KBM-7 (cell line): ENCODE data around the gene CXCR6.

Experiments used
- DNase-seq: peaks from one replicate; pipeline ENCODE4 v3.0.0-alpha.2; 2015
- in situ Hi-C: fragments of 300-500 bp; cut with MboI; formaldehyde crosslinking; loops from 2 replicates; pipeline ENCODE4 v1.14.3; 2020; ENCODE audit warnings: low sequenced_read_pairs, low pct_unique_long_range_greater_than_20kb, mixed read lengths

The CXCR6 gene

DNA sequence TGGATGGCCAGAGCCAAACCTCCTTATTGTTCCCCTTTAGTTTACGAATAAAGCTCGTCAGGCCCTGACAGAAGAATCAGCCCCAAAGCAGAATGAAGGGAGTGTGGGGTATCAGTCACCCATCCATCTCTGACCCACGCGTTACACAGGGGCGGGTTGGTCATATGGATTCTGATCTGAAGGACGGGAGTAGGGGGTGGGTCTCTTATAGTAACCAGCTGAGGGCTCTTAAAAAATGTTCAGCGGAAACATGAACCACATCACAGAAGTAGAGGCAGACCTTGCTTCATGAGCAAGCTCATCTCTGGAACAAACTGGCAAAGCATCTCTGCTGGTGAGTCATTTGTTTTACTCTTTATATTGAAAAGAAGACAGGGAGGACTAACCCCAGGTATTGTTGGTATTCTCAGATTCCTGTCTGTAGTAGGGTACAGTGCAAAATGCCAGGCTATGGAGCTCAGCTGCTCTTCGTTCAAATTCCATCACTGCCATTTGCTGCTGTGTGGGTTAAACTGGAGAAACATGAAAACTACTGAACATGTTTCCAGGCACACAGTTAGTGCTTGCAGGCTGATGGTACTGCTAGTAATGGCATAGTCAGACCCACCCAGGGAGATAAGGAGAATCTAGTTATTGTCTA lies at the start of gene CXCR6:
Gene CXCR6 (plus strand): TSS at position 258 of the 640 bp plus-strand sequence. CDS start 3,018 bp downstream, outside the sequence.
- DNase-seq: no peak
- in situ Hi-C loops: loop anchor here (10.0 kb wide), 1 partner anchor 121 kb away; no protein-coding TSS in a partner anchor

DNA sequence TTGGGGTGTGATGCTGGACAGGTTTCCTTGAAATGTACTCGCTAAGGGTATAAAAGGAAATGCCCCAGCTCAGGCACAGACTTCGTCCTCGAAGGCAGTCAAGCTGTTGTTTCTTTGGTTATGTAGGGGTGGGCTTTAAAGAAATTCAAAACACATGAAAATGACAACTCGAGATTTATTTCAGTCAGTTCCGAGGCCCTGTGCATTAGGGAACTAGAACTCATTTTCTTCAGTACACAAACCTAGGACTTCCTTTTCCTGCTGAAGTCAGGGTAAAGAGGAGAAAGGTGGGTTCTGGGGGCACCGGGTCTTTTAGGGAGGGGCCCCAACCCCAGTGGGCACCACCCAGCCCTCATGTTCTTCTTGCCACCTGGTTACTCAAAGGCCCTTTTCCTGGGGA lies 49.2 kb upstream of the CXCR6 start:
- no peak for DNase-seq
- in situ Hi-C loops: no loop called here

DNA sequence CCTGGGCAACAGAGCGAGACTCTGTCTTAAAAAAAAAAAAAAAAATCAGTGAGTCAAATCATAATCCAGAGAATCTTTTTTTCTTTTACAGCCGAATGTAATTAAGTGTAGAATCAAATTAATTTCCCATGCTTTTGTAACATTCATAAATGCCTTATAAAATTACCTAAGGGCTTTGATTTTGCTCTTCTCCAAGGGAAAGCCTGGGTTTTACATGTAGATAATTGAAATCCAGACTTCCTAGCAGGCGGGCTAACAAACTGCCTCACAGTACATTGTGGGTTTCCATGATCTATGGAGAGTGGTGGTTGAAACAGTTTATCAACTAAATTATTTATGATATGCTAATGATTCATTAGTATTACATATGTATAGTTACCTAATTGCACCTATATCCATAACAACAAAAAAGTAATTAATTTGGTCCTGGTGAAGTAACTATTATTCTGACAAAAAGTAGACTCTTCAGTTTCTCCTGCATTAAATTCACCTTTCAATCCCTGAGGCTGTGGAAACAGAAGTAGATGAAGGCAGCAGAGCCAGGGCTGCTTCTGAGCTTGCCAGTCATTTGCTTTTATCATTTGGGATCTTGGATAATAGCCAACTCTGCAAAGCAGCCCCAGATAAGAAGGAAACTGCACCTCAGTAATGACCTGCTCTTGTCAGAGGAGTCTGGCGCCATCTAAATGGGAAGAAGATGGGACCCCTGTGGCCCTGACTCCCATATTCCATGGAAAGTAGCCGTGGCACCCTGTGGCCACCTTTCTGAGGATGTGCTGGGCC lies 47.4 kb upstream of the CXCR6 start:
- DNase-seq: no peak
- in situ Hi-C loops: no loop called here

DNA sequence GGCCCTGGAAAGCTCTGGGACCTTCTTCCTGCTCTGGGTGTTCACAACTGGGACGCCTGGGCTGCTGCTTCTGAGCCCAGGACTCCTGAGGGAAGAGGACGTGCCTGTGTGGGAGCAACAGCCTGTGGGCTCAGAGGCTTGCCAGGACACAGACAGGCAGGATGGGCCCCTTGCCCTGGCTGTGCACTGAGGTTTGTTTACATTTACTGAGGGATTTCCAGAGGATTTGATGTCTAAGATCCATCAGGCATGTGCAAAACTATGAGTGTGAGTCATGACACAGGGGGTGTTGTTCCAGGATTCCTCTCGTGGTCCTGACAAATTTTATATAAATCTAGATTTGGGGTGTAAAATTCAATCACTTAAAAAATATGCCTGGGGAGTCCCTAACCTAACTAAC lies 46.3 kb upstream of the CXCR6 start:
- in situ Hi-C loops: no loop called here
- DNase-seq: no peak

DNA sequence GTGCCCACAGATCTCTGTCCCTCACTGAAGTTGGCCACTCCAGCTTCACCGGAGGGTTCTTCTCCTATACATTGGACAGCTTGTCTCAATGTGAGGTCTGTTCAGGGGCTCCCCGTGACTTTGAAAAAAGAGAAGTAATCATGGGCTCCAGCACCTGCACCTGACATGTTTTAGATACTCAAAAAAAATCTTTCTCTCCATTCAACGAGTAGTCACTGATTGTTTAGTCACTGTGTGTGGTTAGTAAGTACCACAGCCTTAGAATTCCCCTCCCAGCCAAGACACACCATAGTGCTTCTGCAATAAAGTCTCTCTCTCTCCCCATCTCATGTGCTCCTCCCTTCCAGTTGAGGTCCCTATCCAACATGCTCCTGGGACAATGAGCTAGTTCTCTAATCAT lies 38.3 kb upstream of the CXCR6 start:
- no peak for DNase-seq
- in situ Hi-C loops: no loop called here

DNA sequence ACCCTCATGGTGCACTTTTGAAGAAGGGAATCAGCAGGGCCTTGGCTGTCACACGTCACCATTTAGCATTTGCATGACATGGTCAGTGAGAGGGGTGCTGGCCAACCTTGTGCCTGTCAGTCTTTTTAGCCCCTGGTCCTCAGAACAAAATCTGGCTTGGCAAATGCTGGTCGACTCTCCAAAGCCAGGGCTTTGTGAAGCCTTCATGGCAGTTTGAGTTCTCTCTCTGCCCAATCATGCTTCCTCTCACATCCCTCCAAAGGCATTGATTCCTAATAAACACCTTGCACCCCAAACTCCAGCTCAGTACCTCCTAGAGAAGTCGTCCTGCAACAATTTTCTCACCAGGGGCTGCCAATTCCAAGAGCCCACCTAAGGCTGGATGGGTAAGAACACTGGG lies 37.5 kb upstream of the CXCR6 start:
- in situ Hi-C loops: no loop called here
- no peak for DNase-seq

DNA sequence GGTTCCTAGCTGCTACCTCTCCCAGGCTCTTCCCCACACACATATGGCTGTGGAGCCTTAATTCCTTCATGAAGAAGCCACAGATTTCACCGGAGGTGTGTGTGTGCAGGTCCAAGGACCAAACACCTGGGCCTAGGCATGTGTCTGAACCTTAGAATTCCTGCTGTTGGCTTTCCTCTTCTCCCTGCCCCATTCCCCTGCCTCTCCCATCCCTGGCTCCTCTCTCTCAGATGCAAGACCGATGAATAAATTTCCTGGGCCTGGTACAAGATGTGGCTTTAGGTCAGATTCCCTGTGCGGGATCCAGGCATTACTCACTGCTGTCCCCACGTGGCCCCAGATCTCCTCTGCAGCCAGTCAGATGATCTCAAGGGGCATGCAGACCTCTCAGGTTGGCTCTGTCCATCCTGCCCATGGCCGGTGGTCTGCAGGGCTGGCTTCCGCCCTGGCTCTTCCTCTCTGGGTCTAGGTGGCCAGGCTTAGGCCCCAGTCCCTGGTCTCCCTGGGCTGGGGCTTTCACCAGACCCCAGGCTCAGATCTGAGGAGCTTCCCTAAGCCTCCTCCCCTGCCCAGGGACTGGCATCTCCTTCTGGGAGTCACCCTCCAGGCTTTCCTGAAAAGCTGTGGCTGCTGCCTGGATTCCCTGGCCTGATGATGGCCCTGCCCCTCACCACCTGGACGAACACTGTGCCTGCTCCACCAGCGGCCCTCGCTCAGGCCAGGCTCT lies 36.4 kb upstream of the CXCR6 start:
- in situ Hi-C loops: no loop called here
- DNase-seq: no peak

DNA sequence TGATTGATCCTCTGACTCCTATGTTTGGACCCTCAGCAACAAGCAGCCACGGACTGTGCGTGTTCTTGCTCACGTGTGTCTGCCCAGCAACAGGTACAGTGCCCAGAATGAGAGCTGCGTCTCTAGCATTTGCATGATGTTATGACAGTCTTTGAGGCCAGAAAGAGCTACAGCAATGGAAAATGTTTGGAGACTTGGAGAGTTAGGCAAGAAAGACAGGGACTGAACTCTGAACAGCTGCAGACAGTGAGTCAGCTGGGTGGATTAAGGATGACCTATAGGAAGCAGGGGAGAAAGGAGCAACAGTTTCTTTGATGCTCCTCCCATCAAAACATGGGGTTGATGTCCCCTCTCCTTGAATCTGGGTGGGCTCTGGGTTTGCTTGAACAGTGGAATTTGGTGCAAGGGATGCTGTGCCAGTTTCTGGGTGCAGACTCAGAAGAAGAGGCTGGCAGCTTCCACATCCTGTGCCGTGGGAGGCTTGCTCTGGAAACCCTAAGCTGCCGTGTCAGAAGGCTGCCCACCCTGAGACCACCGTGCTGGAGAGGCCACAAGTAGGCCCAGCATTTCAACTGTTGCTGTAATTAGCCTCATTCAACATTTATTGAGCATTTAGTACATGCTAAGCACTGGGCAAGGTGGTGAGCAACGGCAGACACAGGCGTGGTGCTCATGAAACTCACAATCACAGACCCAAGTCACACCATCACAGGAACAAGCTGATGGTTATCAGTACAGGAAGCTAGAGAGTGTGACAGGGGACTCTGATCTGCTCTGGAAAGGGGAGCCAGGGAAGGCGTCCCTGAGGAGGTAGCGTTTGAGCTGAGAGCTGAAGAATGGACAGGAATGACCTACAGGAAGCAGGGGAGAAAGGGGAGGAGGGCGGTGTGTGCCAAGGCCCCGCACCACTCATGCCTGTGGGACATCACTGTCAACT lies 35.2 kb upstream of the CXCR6 start:
- in situ Hi-C loops: no loop called here
- DNase-seq: no peak

DNA sequence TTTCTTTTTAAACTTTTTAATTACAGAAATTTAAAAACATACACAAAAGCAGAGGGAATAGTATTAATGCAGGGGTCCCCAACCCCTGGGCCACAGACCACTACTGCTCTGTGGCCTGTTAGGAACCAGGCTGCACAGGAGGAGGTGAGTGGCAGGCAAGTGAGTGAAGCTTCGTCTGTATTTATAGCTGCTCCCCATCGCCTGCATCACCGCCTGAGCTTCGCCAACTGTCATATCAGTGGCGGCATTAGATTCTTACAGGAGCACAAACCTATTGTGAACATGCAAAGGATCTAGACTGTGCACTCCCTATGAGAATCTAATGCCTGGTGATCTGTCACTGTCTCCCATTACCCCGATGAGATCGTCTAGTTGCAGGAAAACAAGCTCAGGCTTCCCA lies 34.5 kb upstream of the CXCR6 start:
- in situ Hi-C loops: no loop called here
- DNase-seq: no peak

DNA sequence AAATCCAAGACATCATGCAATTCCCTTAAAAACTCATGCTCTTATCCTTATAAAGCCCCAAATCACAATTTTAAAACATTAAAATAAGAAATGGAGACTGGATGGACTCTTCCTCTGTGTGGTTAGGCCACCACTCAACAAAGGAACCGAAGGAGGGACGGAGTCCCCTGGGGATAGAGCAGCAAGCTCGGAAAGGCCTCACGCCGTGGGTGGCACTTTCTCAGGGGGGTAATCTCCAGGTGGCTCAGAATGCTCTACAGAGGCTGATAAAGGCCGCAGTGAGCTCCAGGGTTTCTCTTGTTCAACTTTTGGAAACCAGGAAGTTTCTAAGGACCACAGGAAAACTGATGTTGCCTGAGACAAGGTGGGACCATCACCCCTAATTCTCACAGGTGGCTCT lies 33.7 kb upstream of the CXCR6 start:
- in situ Hi-C loops: no loop called here
- no peak for DNase-seq

DNA sequence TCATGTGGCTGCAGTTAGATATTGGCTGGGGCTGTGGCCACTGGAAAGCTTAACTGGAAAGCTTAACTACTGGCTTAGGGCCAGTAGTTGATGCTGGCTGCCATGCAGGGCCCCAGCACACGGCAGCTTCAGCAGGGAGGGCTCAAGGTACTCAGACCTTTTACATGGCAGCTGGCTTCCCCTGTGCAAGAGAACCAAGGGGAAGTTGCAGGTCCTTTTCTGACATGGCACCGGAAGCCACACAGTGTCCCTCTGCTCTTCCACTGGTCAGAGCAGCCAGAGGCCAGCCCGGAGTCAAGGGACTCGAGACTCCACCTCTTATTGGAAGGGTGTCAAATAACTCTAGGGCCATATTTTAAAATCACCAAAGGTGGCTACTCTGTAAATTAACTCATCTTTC lies 32.4 kb upstream of the CXCR6 start:
- in situ Hi-C loops: no loop called here
- DNase-seq: no peak

DNA sequence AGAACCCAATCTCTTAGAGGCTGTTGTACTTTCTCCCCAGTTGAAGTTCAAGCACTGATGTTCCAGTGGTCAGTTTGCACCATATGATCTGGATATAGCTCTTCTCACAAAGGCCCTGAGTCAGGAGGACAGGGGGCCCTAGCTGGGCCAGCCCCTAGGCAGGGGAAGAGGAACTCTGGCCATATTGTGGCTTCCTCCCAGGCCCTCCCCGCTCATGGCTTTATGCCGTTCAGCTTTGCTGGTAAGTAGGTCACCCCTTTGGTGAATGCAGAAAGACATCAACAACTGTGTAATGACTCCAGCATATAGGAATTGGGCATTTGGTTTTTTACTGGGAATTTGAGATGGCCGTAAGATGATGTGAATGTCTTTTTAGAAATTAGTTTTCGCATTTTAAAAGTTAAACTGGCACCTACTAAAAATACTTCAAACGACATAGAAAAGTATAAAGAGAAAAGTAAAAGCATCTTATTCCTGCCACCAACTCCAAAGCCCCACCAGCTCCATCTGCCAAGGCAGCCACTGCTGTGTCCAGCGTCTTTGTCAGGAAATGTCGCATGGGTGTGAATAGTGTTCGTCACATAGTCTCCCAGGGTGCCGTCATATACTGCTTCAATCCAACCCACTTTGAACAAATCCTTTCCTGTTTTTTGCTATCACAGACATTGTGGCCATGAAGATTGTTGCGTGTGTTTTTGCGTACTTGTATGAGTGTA lies 31.6 kb upstream of the CXCR6 start:
- in situ Hi-C loops: no loop called here
- DNase-seq: no peak

DNA sequence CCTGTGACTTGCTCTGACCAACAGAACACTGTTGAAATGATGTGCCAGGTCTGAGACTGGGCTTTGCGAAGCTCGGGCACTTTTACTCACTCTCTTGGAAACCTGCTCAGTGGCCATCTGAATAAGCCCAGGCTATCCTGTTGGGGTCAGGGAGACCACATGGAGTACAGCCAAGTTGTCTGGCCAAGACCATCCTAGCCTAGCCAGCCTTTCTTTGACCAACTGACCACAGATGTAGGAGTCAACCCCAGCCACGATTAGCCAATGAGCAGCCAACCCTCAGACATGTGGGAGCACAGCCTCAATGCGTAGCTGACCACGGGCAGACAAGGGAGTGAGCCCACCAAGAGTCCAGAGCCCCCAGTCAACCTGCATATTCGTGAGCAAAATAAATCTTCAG lies 30.8 kb upstream of the CXCR6 start:
- DNase-seq: no peak
- in situ Hi-C loops: no loop called here

DNA sequence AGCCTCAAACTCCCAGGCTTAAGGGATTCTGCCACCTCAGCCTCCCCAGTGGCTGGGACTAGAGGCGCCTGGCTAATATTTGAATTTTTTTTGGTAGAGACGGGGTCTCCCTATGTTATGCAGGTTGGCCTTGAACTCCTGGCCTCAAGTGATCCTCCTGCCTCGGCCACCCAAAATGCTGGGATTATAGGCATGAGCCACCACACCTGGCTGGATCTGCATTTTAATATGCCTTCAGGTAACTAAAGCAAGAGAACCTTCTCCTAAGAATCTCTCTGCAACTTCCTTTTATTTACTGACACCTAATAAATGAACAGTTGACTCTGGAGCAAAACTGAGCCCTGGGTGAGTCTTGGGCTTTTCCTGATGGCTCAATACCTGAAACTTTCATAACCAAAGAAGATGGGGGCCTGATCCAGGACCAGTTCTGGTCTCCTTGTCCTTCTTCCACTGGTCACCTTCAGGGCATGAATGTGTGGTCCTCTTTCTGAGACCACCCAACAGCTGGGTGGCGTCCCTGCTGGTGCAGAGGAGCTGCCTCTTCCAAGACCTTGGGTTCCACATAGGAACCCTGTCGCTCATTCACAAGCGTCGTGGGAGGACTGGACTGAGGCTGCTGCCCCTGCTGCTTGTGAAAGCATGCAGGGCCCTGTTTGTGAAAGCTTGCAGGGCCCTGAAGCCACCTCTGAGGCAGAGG lies 28.8 kb upstream of the CXCR6 start:
- DNase-seq: no peak
- in situ Hi-C loops: no loop called here

DNA sequence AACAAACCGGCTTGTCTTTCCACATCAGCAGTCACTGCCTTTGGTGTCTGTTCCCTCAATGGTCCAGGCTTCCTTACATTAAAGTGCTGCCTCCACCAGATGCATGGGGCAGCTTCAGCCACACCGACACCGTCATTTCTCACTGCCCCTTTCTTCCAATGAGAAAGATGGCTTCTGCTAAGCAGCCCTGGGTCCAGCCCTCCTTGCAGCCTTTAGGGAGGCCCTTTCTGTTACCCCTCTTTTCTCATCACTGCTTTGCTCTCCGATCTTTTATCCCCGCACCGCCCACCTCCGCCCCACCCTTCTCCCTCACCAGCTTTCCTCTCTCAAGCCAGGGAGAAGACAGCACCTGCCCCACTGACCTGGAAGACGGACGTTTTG lies 28.2 kb upstream of the CXCR6 start:
- in situ Hi-C loops: no loop called here
- no peak for DNase-seq

DNA sequence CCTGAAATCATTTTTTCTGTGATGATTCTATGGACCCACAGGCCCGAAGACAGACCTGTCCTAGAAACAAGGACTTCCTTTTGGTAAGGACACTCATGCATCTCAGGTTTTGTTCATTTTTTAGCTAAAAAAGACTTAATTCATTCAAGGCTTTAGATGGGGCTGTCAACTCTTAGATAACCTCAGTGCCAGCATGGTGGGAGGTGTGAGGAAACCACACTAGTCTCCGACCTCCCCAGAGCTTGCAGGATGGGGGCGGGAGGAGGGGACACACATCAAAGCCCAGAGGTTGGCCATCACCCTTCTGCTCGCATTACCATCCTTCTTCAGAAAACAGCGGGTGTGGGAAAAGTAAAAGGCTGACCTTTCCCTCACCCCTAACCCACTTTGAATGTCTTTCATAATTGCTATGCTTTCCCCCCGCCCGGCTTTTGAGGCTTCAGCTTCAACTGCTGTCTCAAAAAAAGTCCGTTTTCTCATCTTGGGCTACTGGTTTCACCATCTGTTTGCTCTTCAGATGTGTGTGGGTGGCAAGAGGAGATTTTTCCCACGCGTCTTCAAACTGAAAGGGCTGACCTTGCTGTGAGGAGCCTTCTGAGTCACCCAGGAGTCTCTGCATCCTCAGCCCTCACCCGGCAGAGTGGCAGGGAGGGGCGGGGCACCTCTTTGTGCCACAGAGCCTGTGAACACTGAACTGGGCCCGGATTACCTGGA lies 27.6 kb upstream of the CXCR6 start:
- in situ Hi-C loops: no loop called here
- no peak for DNase-seq

DNA sequence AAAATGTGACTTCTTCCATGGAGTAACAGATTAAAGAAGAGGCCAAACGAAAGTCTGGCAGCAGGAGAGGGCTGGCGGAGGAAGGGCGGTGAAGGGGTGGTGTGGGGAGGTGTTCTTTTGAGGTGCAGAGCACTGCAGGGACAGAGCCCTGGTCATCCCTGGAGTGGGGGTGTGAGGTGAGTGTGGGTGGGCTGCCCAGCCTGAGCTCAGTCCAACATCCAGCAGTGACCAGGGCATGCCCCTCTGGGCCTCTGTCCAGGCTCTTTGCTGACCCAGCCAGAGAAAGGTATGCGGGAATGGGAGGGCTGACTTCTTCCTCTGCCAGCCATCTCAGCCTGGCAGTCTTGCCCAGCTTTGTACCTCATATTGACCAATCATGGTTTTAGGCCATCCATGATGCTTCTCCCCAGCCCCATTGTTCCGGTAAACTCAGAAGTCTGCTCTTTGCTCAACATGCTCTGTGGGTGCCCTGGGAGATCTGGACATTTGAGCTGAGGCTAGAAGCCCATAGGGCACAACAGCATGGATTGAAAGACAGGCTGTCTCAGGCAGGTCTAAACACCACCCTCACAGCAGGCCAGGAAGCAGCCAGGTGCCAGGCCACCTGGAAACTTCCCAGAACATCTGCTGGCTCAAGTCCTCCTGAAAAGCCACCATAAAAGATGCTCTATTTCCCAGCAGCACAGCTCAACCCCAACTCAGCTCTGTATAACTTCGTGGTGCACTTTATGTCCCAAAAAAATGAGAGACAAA lies 25.9 kb upstream of the CXCR6 start:
- in situ Hi-C loops: no loop called here
- no peak for DNase-seq
